Measurements from ENCODE around the gene SLC22A23.

The SLC22A23 gene

GRCh38 chr6:3500262-3501014 lies 43.6 kb upstream of the SLC22A23 start (continued):
- TF ChIP-seq ZNF785 (tag by site-specific recombination; IDR thresholded peaks at IDR 0.05): no peak
- TF ChIP-seq, protein P1, sequence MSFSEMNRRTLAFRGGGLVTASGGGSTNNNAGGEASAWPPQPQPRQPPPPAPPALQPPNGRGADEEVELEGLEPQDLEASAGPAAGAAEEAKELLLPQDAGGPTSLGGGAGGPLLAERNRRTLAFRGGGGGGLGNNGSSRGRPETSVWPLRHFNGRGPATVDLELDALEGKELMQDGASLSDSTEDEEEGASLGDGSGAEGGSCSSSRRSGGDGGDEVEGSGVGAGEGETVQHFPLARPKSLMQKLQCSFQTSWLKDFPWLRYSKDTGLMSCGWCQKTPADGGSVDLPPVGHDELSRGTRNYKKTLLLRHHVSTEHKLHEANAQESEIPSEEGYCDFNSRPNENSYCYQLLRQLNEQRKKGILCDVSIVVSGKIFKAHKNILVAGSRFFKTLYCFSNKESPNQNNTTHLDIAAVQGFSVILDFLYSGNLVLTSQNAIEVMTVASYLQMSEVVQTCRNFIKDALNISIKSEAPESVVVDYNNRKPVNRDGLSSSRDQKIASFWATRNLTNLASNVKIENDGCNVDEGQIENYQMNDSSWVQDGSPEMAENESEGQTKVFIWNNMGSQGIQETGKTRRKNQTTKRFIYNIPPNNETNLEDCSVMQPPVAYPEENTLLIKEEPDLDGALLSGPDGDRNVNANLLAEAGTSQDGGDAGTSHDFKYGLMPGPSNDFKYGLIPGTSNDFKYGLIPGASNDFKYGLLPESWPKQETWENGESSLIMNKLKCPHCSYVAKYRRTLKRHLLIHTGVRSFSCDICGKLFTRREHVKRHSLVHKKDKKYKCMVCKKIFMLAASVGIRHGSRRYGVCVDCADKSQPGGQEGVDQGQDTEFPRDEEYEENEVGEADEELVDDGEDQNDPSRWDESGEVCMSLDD (tag by site-specific recombination; IDR thresholded peaks at IDR 0.05): no peak
- no peak for TF ChIP-seq ZNF658 (tag by site-specific recombination; IDR thresholded peaks at IDR 0.05)
- TF ChIP-seq ZNF366 (tag by site-specific recombination; conservative IDR thresholded peaks at IDR 0.05): peak; percentile 49
- 0 out of 2 replicates have a peak, but pooled peaks have one; percentile 4 for TF ChIP-seq ZNF146 (tag by site-specific recombination; IDR thresholded peaks at IDR 0.05)
- no peak for TF ChIP-seq ZNF654 (tag by site-specific recombination; IDR thresholded peaks at IDR 0.05; ENCODE audit: low read depth)
- TF ChIP-seq, protein P2, sequence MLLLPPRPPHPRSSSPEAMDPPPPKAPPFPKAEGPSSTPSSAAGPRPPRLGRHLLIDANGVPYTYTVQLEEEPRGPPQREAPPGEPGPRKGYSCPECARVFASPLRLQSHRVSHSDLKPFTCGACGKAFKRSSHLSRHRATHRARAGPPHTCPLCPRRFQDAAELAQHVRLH (tag by site-specific recombination; IDR thresholded peaks at IDR 0.05): 0 out of 2 replicates have a peak, but pooled peaks have one; percentile 38
- no peak for TF ChIP-seq ZNF548 (tag by site-specific recombination; IDR thresholded peaks at IDR 0.05)
- TF ChIP-seq EGR2 (tag by site-specific recombination; IDR thresholded peaks at IDR 0.05; ENCODE audit: low read depth): no peak
- TF ChIP-seq KLF17 (tag by site-specific recombination; IDR thresholded peaks at IDR 0.05): no peak
- TF ChIP-seq ZNF18 (tag by site-specific recombination; IDR thresholded peaks at IDR 0.05): peak; percentile 74
- no peak; the same call in 1 of the 2 replicates for TF ChIP-seq ZSCAN30 (tag by site-specific recombination; IDR thresholded peaks at IDR 0.05)
- no peak for TF ChIP-seq ZNF426 (tag by site-specific recombination; IDR thresholded peaks at IDR 0.05)
- no peak for TF ChIP-seq ZBTB1 (tag by site-specific recombination; IDR thresholded peaks at IDR 0.05)
- TF ChIP-seq IKZF3 (tag by site-specific recombination; IDR thresholded peaks at IDR 0.05): peak; percentile 83
- TF ChIP-seq ZNF324 (tag by site-specific recombination; IDR thresholded peaks at IDR 0.05): no peak
- no peak; the same call in 1 of the 2 replicates for TF ChIP-seq ZNF10 (tag by site-specific recombination; IDR thresholded peaks at IDR 0.05)
- TF ChIP-seq GLIS2 (tag by site-specific recombination; IDR thresholded peaks at IDR 0.05): no peak
- TF ChIP-seq ZNF112 (tag by site-specific recombination; IDR thresholded peaks at IDR 0.05): no peak
- peak; percentile 95 for TF ChIP-seq HOXD13 (CRISPR knock-in tag; IDR thresholded peaks at IDR 0.05; ENCODE audit: borderline replicate concordance)
- TF ChIP-seq ZNF121 (tag by site-specific recombination; IDR thresholded peaks at IDR 0.05): no peak
- TF ChIP-seq GLIS1 (tag by site-specific recombination; IDR thresholded peaks at IDR 0.05): peak; percentile 73
- no peak for TF ChIP-seq HOXA7 (CRISPR knock-in tag; IDR thresholded peaks at IDR 0.05; ENCODE audit: borderline replicate concordance)
- TF ChIP-seq KLF1 (tag by site-specific recombination; IDR thresholded peaks at IDR 0.05): no peak
- TF ChIP-seq ZNF677 (tag by site-specific recombination; IDR thresholded peaks at IDR 0.05): no peak
- TF ChIP-seq ZFP69B (tag by site-specific recombination; IDR thresholded peaks at IDR 0.05): peak; percentile 58; the same call in 1 of the 2 replicates
- no peak for TF ChIP-seq ZBTB26 (tag by site-specific recombination; optimal IDR thresholded peaks at IDR 0.05)
- no peak for TF ChIP-seq ZNF623 (tag by site-specific recombination; IDR thresholded peaks at IDR 0.05)
- 0 out of 2 replicates have a peak, but pooled peaks have one; percentile 21 for TF ChIP-seq PRDM4 (tag by site-specific recombination; IDR thresholded peaks at IDR 0.05)
- no peak for TF ChIP-seq ZNF776 (tag by site-specific recombination; IDR thresholded peaks at IDR 0.05; ENCODE audit: borderline replicate concordance)
- TF ChIP-seq ZBTB48 (tag by site-specific recombination; IDR thresholded peaks at IDR 0.05): no peak
- peak; percentile 30 for TF ChIP-seq KLF8 (tag by site-specific recombination; IDR thresholded peaks at IDR 0.05)
